HepG2 (cell line): ENCODE measurements around the gene FGFR3. TPM values are rescaled to one million over a fixed set of nuclear protein-coding genes. Genes with fewer than 3 reads are reported as not detected.

Experiments used
- ATAC-seq: fragments of 200-7000 bp; cut with Tn5 transposase; 3 replicates; pipeline ENCODE4 v1.9.1; 2020; ENCODE audit warnings: mild to moderate bottlenecking, moderate library complexity
- BruUV-seq: library from RNA; stranded (reverse); fragments of 400-500 nt; replicated peaks from 2 replicates; lab custom pipeline; 2021; lab: Mats Ljungman, UMichigan
- CTCF ChIA-PET: fragments of 300-600 bp; formaldehyde crosslinking; extraction: SDS; loops from one replicate; lab custom pipeline; 2021; ENCODE audit warnings: low total read pairs, inconsistent platforms, low intra/inter-chr PET ratio; lab: Yijun Ruan, JAX
- POLR2A ChIA-PET: fragments of 350-600 bp; sonication (Branson Sonifier 250); formaldehyde crosslinking; loops from one replicate; lab custom pipeline; 2020; ENCODE audit warnings: antibody characterized with exemption, inconsistent platforms; lab: Yijun Ruan, JAX
- DNase-seq: peaks from one replicate; pipeline ENCODE4 v3.0.0-alpha.2; 2015; ENCODE audit warnings: low spot score
- FAIRE-seq: peaks from 3 replicates; lab custom pipeline; 2011; peaks lifted over from hg19 to GRCh38; lab: Jason Lieb, UNC
- H2AFZ ChIP-seq: one replicate; pipeline ENCODE4 v1.6.1; 2011; ENCODE audit warnings: low read length, inconsistent platforms
- H3K27ac ChIP-seq: fragments of 300-600 bp; 3 replicates; pipeline ENCODE4 v1.8.0; 2011; ENCODE audit warnings: mixed run types, mild to moderate bottlenecking, mixed read lengths, low read length, inconsistent platforms; ENCODE audit not compliant: insufficient read depth; ENCODE audit errors: extremely low read length
- H3K27me3 ChIP-seq, 2 experiments: fragments of 200-600 bp in 1 of 2; 2 replicates in 1 of 2; 3 replicates in 1 of 2; pipeline versions ENCODE4 v1.6.0 to v1.8.0; 2011; ENCODE audit warnings: low read length in 2 of 2, mild to moderate bottlenecking in 2 of 2, moderate library complexity in 2 of 2, inconsistent platforms in 1 of 2; ENCODE audit not compliant: insufficient read depth in 2 of 2, control insufficient read depth in 1 of 2
- H3K36me3 ChIP-seq, 2 experiments: fragments of 200-600 bp in 1 of 2; replicated peaks in 1 of 2; 2 replicates in 1 of 2; 3 replicates in 1 of 2; pipeline versions ENCODE4 v1.5.1 to v1.8.0; 2011; ENCODE audit warnings: low read length in 2 of 2, inconsistent platforms in 1 of 2; ENCODE audit not compliant: insufficient read depth in 2 of 2, control insufficient read depth in 1 of 2
- H3K4me1 ChIP-seq: 2 replicates; pipeline ENCODE4 v1.5.1; 2012; ENCODE audit warnings: low read length, inconsistent platforms; ENCODE audit not compliant: insufficient read depth
- H3K4me2 ChIP-seq: 2 replicates; pipeline ENCODE4 v1.6.0; 2011; ENCODE audit warnings: low read depth, low read length, inconsistent platforms
- H3K4me3 ChIP-seq, 3 experiments: fragments of 200-600 bp in 1 of 3; sonication (generic), shearing (Covaris generic) in 1 of 3; replicated peaks in 1 of 3; 2 replicates each; pipeline ENCODE4 v1.5.1; 2011 to 2016; ENCODE audit warnings: low read length in 3 of 3, inconsistent platforms in 2 of 3, low read depth in 2 of 3, mild to moderate bottlenecking in 2 of 3, control low read depth in 1 of 3, mixed read lengths in 1 of 3; ENCODE audit not compliant: insufficient read depth in 1 of 3
- H3K79me2 ChIP-seq: one replicate; pipeline ENCODE4 v1.6.1; 2011; ENCODE audit warnings: low read length, inconsistent platforms; ENCODE audit not compliant: insufficient read depth
- H3K9ac ChIP-seq: 2 replicates; pipeline ENCODE4 v1.6.0; 2011; ENCODE audit warnings: mild to moderate bottlenecking, low read depth, low read length, inconsistent platforms; ENCODE audit not compliant: insufficient read depth
- H3K9me3 ChIP-seq: 2 replicates; pipeline ENCODE4 v1.5.1; 2012; ENCODE audit warnings: mild to moderate bottlenecking, low read length
- H4K20me1 ChIP-seq: 2 replicates; pipeline ENCODE4 v1.6.0; 2011; ENCODE audit warnings: inconsistent platforms, mild to moderate bottlenecking, low read length, moderate library complexity; ENCODE audit not compliant: insufficient read depth
- AGO2 ChIP-seq: fragments of 200-400 bp; formaldehyde crosslinking; optimal IDR thresholded peaks from 2 replicates; pipeline ENCODE3; 2017; ENCODE audit warnings: mild to moderate bottlenecking, low read depth, low read length, moderate library complexity
- AKAP8 ChIP-seq: sonication (generic); formaldehyde crosslinking; IDR thresholded peaks from 2 replicates; pipeline ENCODE4 v1.5.1; 2020; ENCODE audit warnings: mild to moderate bottlenecking, missing genetic modification reagents
- HNRNPL ChIP-seq: fragments of 200-400 bp; formaldehyde crosslinking; IDR thresholded peaks from 2 replicates; pipeline ENCODE4 v1.6.1; 2017; ENCODE audit warnings: mild to moderate bottlenecking, low read depth, low read length
- NFKBIZ ChIP-seq: IDR thresholded peaks from 2 replicates; pipeline ENCODE4 v1.6.1; 2018; ENCODE audit warnings: missing genetic modification reagents, missing compliant biosample characterization
- POLR2AphosphoS5 ChIP-seq: IDR thresholded peaks from 2 replicates; pipeline ENCODE4 v1.6.1; 2012; ENCODE audit warnings: low read depth, low read length
- POLR2G ChIP-seq: fragments of 200-400 bp; formaldehyde crosslinking; IDR thresholded peaks from 2 replicates; pipeline ENCODE4 v1.6.1; 2018; ENCODE audit warnings: mild to moderate bottlenecking, low read depth, low read length, moderate library complexity
- RARG ChIP-seq: sonication (generic); formaldehyde crosslinking; IDR thresholded peaks from 2 replicates; pipeline ENCODE4 v1.4.0; 2020; ENCODE audit warnings: low read depth, mild to moderate bottlenecking, missing genetic modification reagents
- RBFOX2 ChIP-seq: fragments of 200-400 bp; formaldehyde crosslinking; IDR thresholded peaks from 2 replicates; pipeline ENCODE4 v1.6.1; 2017; ENCODE audit warnings: low read depth, mild to moderate bottlenecking, low read length
- REL ChIP-seq: sonication (generic); formaldehyde crosslinking; conservative IDR thresholded peaks from 2 replicates; pipeline ENCODE4 v1.8.0; 2022; ENCODE audit warnings: mild to moderate bottlenecking, missing genetic modification reagents, moderate library complexity
- SMC3 ChIP-seq: IDR thresholded peaks from 2 replicates; pipeline ENCODE4 v1.6.1; 2011; ENCODE audit warnings: low read length, improper control_type of control experiment
- TARDBP ChIP-seq: sonication (generic); formaldehyde crosslinking; IDR thresholded peaks from 2 replicates; pipeline ENCODE4 v1.8.0; 2022; ENCODE audit warnings: mild to moderate bottlenecking, missing genetic modification reagents
- ZNF431 ChIP-seq: sonication (generic); formaldehyde crosslinking; IDR thresholded peaks from 2 replicates; pipeline ENCODE4 v1.9.0; 2022; ENCODE audit warnings: missing genetic modification reagents, low read depth, mild to moderate bottlenecking, borderline replicate concordance
- ZNF549 ChIP-seq: sonication (generic); formaldehyde crosslinking; IDR thresholded peaks from 2 replicates; pipeline ENCODE4 v1.5.0; 2020; ENCODE audit warnings: missing genetic modification reagents
- WGBS: methylation state at CpG from one replicate; pipeline ENCODE4 v1.1.6; 2017; ENCODE audit warnings: low lambda C conversion rate; 5-methylcytosine and 5-hydroxymethylcytosine counted together
- in situ Hi-C: cut with HindIII; loops from 2 replicates; pipeline ENCODE4 v1.10.0; 2017; ENCODE audit warnings: low pct_unique_long_range_greater_than_20kb; ENCODE audit not compliant: extremely low pct_ligation_motif_present
- intact Hi-C: fragments of 100-400 bp; cut with micrococcal nuclease; formaldehyde crosslinking; loops from one replicate; pipeline ENCODE4 v1.10.0; 2022; ENCODE audit not compliant: unreplicated experiment
- polyA plus RNA-seq, 8 experiments: library from polyadenylated mRNA; depleted of rRNA in 3 of 8; stranded (reverse) in 7 of 8; unstranded in 1 of 8; fragments of >200 nt; fragmentation: Illumina TruSeq in 4 of 8; extraction: Trizol in 4 of 8; gene quantifications; 2 replicates each; pipeline versions ENCODE4 v1.2.1 to v1.2.3, GENCODE V29; 2011 to 2016; ENCODE audit warnings: low read depth in 4 of 8, missing spikeins in 1 of 8, mixed read lengths in 1 of 8; ENCODE audit not compliant: insufficient read depth in 1 of 8
- total RNA-seq, 5 experiments: library from RNA; depleted of rRNA; stranded (reverse); fragments of >200 nt; fragmentation: Illumina TruSeq; extraction: Trizol; gene quantifications; 2 replicates each; pipeline ENCODE4 v1.2.3, GENCODE V29; 2016; ENCODE audit warnings: low read depth in 1 of 5
- TF ChIP-seq, protein P1 (sequence below): sonication (generic); formaldehyde crosslinking; IDR thresholded peaks from 2 replicates; pipeline ENCODE4 v1.8.0; 2022; ENCODE audit warnings: mild to moderate bottlenecking, missing genetic modification reagents, moderate library complexity

Gene FGFR3
- total and polyA plus RNA-seq, 2 of the 13 experiments (the other 11 are each of a cell fraction or from before 2014, with no cell fraction given), result 103 to 109 TPM

DNA sequence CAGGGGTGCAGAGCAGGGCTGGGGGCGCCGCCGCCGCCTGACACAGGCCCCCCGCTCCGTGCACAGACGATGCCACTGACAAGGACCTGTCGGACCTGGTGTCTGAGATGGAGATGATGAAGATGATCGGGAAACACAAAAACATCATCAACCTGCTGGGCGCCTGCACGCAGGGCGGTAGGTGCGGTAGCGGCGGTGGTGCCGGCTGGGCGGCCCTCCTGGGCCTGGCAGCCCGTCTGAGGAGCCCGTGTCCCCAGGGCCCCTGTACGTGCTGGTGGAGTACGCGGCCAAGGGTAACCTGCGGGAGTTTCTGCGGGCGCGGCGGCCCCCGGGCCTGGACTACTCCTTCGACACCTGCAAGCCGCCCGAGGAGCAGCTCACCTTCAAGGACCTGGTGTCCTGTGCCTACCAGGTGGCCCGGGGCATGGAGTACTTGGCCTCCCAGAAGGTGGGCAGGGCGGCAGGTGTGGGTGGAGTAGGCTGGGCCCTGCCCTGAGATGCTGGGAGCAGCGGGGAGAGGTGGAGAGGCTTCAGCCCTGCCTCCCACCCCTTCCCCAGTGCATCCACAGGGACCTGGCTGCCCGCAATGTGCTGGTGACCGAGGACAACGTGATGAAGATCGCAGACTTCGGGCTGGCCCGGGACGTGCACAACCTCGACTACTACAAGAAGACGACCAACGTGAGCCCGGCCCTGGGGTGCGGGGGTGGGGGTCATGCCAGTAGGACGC is 12.6 kb downstream of the FGFR3 start:
- CTCF ChIA-PET, result no interaction called here

More for the DNA sequence above, 12.6 kb downstream of the FGFR3 start:
- TF ChIP-seq RBFOX2 (peak; percentile 64), HNRNPL (0 out of 2 replicates have a peak, but pooled peaks have one; percentile 3), ZNF431 (CRISPR knock-in tag) (no peak), POLR2AphosphoS5 (0 out of 2 replicates have a peak, but pooled peaks have one; percentile 26), REL (CRISPR knock-in tag) (no peak), POLR2G (peak; percentile 40; the same call in 1 of the 2 replicates), RARG (CRISPR knock-in tag) (no peak), SMC3 (no peak), AGO2 (peak; percentile 94), ZNF549 (CRISPR knock-in tag) (no peak), AKAP8 (CRISPR knock-in tag) (0 out of 2 replicates have a peak, but pooled peaks have one; percentile 28), TARDBP (no peak), NFKBIZ (CRISPR knock-in tag) (no peak)
- TF ChIP-seq, protein P1, sequence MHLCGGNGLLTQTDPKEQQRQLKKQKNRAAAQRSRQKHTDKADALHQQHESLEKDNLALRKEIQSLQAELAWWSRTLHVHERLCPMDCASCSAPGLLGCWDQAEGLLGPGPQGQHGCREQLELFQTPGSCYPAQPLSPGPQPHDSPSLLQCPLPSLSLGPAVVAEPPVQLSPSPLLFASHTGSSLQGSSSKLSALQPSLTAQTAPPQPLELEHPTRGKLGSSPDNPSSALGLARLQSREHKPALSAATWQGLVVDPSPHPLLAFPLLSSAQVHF (CRISPR knock-in tag), result no peak
- in situ Hi-C loops, result loop anchor here (10.0 kb wide), 1 partner anchor 51 kb away; no protein-coding TSS in a partner anchor
- H3K9me3 ChIP-seq, result no peaks in the 10 kb centered on the region
- POLR2A ChIA-PET, result interaction anchor here (0.6 to 8.0 kb wide), 6 partner anchors 10 to 59 kb away, joined by 3 to 119 read pairs (median 6); partner anchors contain the start of gene FGFR3
- intact Hi-C loops, result no loop called here
- 95% methylated on average over 15 of the region's 47 CpGs for WGBS
- H4K20me1 ChIP-seq, result peaks cover 19% of the 10 kb centered on the region; the same call in 1 of the 2 replicates
- peaks cover 1% of the 10 kb centered on the region for H3K79me2 ChIP-seq
- ATAC-seq, result no peak
- DNase-seq, result no peak
- peaks cover 45% of the 10 kb centered on the region for H3K4me1 ChIP-seq
- BruUV-seq, result no TSS peak
- no peak for FAIRE-seq
- H3K9ac ChIP-seq, result no peak overlapping the region
- H3K27me3 ChIP-seq, result no peaks in the 10 kb centered on the region
- no peak overlapping the region for H2AFZ ChIP-seq
- no peak overlapping the region for H3K4me2 ChIP-seq
- H3K27ac ChIP-seq, result no peak overlapping the region
- H3K4me3 ChIP-seq, result no peak overlapping the region
- H3K36me3 ChIP-seq, result peaks cover 29 to 57% of the 10 kb centered on the region in 2 experiments
